RWPE1 (cell line): ENCODE data around the gene PSMG3.

Source experiments
- CTCF ChIA-PET: fragments of 350-600 bp; sonication (Branson Sonifier 250); formaldehyde crosslinking; extraction: SDS; loops from one replicate; lab custom pipeline; 2021; lab: Yijun Ruan, JAX
- POLR2A ChIA-PET: fragments of 400-600 bp; formaldehyde crosslinking; extraction: SDS; loops from one replicate; lab custom pipeline; 2020; ENCODE audit warnings: antibody characterized with exemption; ENCODE audit not compliant: low non-redundant PET; lab: Yijun Ruan, JAX
- DNase-seq: peaks from one replicate; pipeline ENCODE4 v3.0.0; 2012; ENCODE audit warnings: low spot score
- H3K27ac ChIP-seq: fragments of 450-650 bp; 2 replicates; pipeline ENCODE4 v1.5.1; 2017
- CTCF ChIP-seq: fragments of 450-650 bp; conservative IDR thresholded peaks from 2 replicates; pipeline ENCODE4 v1.5.1; 2017; ENCODE audit warnings: low read depth, mild to moderate bottlenecking

Gene PSMG3

GRCh38 chr7:1543826-1544177 is 26.0 kb downstream of the PSMG3 start:
- POLR2A ChIA-PET, result no interaction called here
- no peak for DNase-seq
- CTCF ChIA-PET, result interaction anchor here (0.6 kb wide), 4 partner anchors 9 to 26 kb away, joined by 3 read pairs; partner anchors contain the start of gene TMEM184A
- no peak for TF ChIP-seq CTCF
- peak overlapping the region; percentile 99 for H3K27ac ChIP-seq

GRCh38 chr7:1542841-1543747 is 26.7 kb downstream of the PSMG3 start:
- no peak for DNase-seq
- ChIA-PET CTCF (interaction anchor here (0.6 to 1.4 kb wide), 5 partner anchors 10 to 27 kb away, joined by 3 to 4 read pairs (median 3); partner anchors contain the start of gene TMEM184A), POLR2A (no interaction called here)
- TF ChIP-seq CTCF, result no peak
- H3K27ac ChIP-seq, result peak overlapping the region; percentile 99

GRCh38 chr7:1542329-1542728 is 27.5 kb downstream of the PSMG3 start:
- H3K27ac ChIP-seq, result peak overlapping the region; percentile 99
- CTCF ChIA-PET, result interaction anchor here (1.4 kb wide), 1 partner anchor 14 kb away, joined by 4 read pairs; the partner anchor contains the start of gene TMEM184A
- no peak for TF ChIP-seq CTCF

DNA sequence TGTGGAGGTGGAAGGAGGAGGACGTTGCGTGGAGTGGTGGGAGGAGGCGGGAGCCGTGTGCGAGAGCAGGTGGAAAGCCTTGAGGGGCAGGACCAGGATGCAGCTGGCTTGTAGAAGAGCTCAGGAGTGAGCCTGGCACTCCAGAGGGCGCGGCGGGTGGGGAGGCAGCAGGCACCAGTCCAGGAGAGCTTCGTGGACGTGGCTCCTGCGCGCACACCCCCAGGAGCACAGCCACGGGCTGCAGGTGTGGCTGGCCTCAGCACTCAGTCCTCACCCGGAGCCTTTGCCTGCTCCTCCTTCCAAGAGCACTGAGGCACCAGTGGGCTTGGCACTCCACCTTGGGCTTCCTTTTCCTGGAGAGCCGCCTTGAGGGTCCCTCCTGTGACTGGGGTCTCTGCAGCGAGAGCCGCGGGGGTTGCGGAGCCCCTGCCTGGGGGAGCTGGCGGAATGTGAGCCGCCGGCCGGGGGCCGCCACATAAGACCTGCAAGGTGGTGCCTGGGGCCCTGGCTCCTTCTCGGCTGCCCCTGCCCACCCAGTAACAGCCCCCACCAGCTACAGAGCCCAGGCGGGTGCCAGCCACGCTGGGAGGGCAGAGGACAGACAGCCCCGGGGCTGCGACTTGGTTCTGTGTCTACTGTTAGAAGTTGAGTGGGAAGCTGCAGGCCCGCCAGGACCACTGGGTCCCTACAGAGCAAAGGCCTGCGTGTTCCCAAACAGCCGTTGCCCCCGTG is 28.2 kb downstream of the PSMG3 start:
- ChIA-PET CTCF (no interaction called here), POLR2A (interaction anchor here (0.6 kb wide), 1 partner anchor 27 kb away, joined by 3 read pairs; no protein-coding TSS in a partner anchor)
- no peak for TF ChIP-seq CTCF
- peak overlapping the region; percentile 99 for H3K27ac ChIP-seq
- DNase-seq, result no peak

More at GRCh38 chr7:1542329-1542728, 27.5 kb downstream of the PSMG3 start:
- no peak for DNase-seq
- POLR2A ChIA-PET, result no interaction called here

DNA sequence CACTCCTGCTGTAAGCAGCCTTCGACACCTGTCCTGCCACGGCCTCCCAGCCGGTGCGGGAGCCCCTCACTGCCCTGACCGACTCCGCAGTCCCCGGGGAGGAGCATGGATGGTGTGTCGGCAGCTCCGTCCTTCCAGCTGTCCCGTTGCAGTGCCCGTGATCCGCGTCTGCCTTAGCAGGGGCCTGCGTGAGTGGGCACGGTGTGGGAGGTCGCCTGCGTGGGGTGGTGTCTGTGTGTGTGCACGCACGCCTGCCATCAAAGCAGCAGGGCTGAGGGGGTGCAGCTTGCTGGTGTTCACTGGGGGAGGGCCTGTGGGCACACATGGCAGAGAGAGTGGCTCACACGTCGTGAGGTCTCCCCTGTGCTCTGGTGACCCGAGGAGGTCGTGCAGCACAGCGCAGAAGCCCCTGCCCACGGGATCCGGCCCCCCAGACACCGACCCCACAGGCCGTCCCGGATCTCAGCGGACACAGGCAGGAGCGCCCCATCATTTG is 29.0 kb downstream of the PSMG3 start:
- no peak for TF ChIP-seq CTCF
- H3K27ac ChIP-seq, result peak overlapping the region; percentile 99
- CTCF ChIA-PET, result interaction anchor here (0.8 kb wide), 1 partner anchor 15 kb away, joined by 4 read pairs; the partner anchor contains the start of gene TMEM184A
- DNase-seq, result no peak
- POLR2A ChIA-PET, result no interaction called here
